HEK293 (cell line): Measurements from ENCODE around the gene AGMO.

Experiments
- CTCF ChIA-PET: fragments of 350-600 bp; formaldehyde crosslinking; extraction: SDS; loops from one replicate; lab custom pipeline; 2021; ENCODE audit warnings: antibody characterized with exemption; lab: Yijun Ruan, JAX
- POLR2A ChIA-PET: fragments of 300-600 bp; formaldehyde crosslinking; extraction: SDS; loops from one replicate; lab custom pipeline; 2020; ENCODE audit warnings: antibody characterized with exemption, inconsistent platforms; lab: Yijun Ruan, JAX
- H3K27ac ChIP-seq: fragments of 200-500 bp; sonication (Bioruptor generic); 2 replicates; pipeline ENCODE4 v1.5.1; 2014; ENCODE audit warnings: low read depth, low read length, control low read depth, inconsistent platforms; ENCODE audit errors: extremely low read depth
- H3K36me3 ChIP-seq, 2 experiments: fragments of 200-500 bp in 1 of 2; sonication (Bioruptor generic) in 1 of 2; 1 replicate in 1 of 2; 2 replicates in 1 of 2; pipeline ENCODE4 v1.5.1; 2014 to 2017; ENCODE audit warnings: inconsistent platforms in 2 of 2, low read length in 2 of 2; ENCODE audit not compliant: control insufficient read depth in 2 of 2, insufficient read depth in 1 of 2
- H3K4me1 ChIP-seq: fragments of 200-500 bp; sonication (Bioruptor generic); 2 replicates; pipeline ENCODE4 v1.5.1; 2014; ENCODE audit warnings: mild to moderate bottlenecking, low read length, inconsistent platforms; ENCODE audit not compliant: control insufficient read depth, insufficient read depth
- H3K4me3 ChIP-seq: 2 replicates; pipeline ENCODE4 v1.5.1; 2011; ENCODE audit warnings: low read depth, mild to moderate bottlenecking, control low read depth, low read length, moderate library complexity
- H3K9me3 ChIP-seq: fragments of 200-500 bp; sonication (Bioruptor generic); 2 replicates; pipeline ENCODE4 v1.5.1; 2014; ENCODE audit warnings: low read depth, low read length, inconsistent platforms; ENCODE audit not compliant: control insufficient read depth, insufficient read depth
- BCL11B ChIP-seq: fragments of 450-650 bp; formaldehyde crosslinking; IDR thresholded peaks from 2 replicates; pipeline ENCODE4 v1.5.1; 2016; ENCODE audit warnings: low read depth, missing biosample characterization, missing genetic modification characterization
- HOXD13 ChIP-seq: sonication (generic); formaldehyde crosslinking; IDR thresholded peaks from 2 replicates; pipeline ENCODE4 v1.8.0; 2022; ENCODE audit warnings: missing genetic modification reagents, borderline replicate concordance
- REPIN1 ChIP-seq: fragments of 450-650 bp; formaldehyde crosslinking; IDR thresholded peaks from 2 replicates; pipeline ENCODE4 v1.5.1; 2017; ENCODE audit warnings: missing biosample characterization, missing genetic modification characterization, low read depth
- ZFP3 ChIP-seq: fragments of 450-650 bp; formaldehyde crosslinking; IDR thresholded peaks from 2 replicates; pipeline ENCODE4 v1.5.1; 2016; ENCODE audit warnings: low read depth, missing biosample characterization, missing genetic modification characterization
- ZNF146 ChIP-seq: fragments of 450-650 bp; formaldehyde crosslinking; IDR thresholded peaks from 2 replicates; pipeline ENCODE4 v1.5.1; 2016; ENCODE audit warnings: missing biosample characterization, missing genetic modification characterization
- ZNF221 ChIP-seq: fragments of 450-650 bp; formaldehyde crosslinking; IDR thresholded peaks from 2 replicates; pipeline ENCODE4 v1.5.1; 2017; ENCODE audit warnings: missing biosample characterization, missing genetic modification characterization, borderline replicate concordance
- ZNF266 ChIP-seq: fragments of 450-650 bp; formaldehyde crosslinking; IDR thresholded peaks from 2 replicates; pipeline ENCODE4 v1.5.1; 2016; ENCODE audit warnings: missing biosample characterization, missing genetic modification characterization, low read depth
- ZNF324 ChIP-seq: fragments of 450-650 bp; formaldehyde crosslinking; IDR thresholded peaks from 2 replicates; pipeline ENCODE4 v1.5.1; 2016; ENCODE audit warnings: missing biosample characterization, missing genetic modification characterization
- ZNF548 ChIP-seq: fragments of 450-650 bp; formaldehyde crosslinking; IDR thresholded peaks from 2 replicates; pipeline ENCODE4 v1.5.1; 2016; ENCODE audit warnings: missing biosample characterization, missing genetic modification characterization
- ZNF785 ChIP-seq: fragments of 450-650 bp; formaldehyde crosslinking; IDR thresholded peaks from 2 replicates; pipeline ENCODE4 v1.5.1; 2016; ENCODE audit warnings: missing biosample characterization, missing genetic modification characterization
- TF ChIP-seq, protein P1 (sequence below): fragments of 450-650 bp; formaldehyde crosslinking; IDR thresholded peaks from 2 replicates; pipeline ENCODE4 v1.5.1; 2016; ENCODE audit warnings: missing biosample characterization, missing genetic modification characterization, borderline replicate concordance
- TF ChIP-seq, protein P2 (sequence below): fragments of 450-650 bp; formaldehyde crosslinking; IDR thresholded peaks from 2 replicates; pipeline ENCODE4 v1.5.1; 2016; ENCODE audit warnings: missing biosample characterization, missing genetic modification characterization
- TF ChIP-seq, protein P3 (sequence below): fragments of 450-650 bp; formaldehyde crosslinking; IDR thresholded peaks from 2 replicates; pipeline ENCODE4 v1.5.1; 2016; ENCODE audit warnings: missing biosample characterization, missing genetic modification characterization, borderline replicate concordance

The AGMO gene

DNA sequence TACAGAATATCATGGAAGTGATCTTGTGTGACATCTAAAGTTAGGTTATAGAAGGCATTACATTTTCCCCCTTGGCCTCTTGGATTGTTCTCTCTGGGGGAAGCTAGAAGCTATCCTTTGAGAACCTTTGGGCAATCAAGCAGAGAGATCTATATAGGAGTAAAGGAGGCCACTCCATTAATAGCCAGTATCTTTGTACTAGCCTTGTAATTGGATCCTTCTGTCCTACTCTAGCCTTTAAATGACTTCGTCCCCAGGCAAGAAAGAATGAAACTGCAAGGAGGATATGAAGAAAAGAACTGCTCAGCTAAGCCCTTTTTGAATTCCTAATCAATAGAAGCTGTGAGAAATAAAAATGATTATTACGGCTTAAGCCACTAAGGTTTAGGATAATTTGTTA, 230.9 kb downstream of the AGMO start (continued):
- TF ChIP-seq, protein P1, sequence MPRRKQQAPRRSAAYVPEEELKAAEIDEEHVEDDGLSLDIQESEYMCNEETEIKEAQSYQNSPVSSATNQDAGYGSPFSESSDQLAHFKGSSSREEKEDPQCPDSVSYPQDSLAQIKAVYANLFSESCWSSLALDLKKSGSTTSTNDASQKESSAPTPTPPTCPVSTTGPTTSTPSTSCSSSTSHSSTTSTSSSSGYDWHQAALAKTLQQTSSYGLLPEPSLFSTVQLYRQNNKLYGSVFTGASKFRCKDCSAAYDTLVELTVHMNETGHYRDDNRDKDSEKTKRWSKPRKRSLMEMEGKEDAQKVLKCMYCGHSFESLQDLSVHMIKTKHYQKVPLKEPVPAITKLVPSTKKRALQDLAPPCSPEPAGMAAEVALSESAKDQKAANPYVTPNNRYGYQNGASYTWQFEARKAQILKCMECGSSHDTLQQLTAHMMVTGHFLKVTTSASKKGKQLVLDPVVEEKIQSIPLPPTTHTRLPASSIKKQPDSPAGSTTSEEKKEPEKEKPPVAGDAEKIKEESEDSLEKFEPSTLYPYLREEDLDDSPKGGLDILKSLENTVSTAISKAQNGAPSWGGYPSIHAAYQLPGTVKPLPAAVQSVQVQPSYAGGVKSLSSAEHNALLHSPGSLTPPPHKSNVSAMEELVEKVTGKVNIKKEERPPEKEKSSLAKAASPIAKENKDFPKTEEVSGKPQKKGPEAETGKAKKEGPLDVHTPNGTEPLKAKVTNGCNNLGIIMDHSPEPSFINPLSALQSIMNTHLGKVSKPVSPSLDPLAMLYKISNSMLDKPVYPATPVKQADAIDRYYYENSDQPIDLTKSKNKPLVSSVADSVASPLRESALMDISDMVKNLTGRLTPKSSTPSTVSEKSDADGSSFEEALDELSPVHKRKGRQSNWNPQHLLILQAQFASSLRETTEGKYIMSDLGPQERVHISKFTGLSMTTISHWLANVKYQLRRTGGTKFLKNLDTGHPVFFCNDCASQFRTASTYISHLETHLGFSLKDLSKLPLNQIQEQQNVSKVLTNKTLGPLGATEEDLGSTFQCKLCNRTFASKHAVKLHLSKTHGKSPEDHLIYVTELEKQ (tag by site-specific recombination): no peak
- no peak for TF ChIP-seq ZFP3

DNA sequence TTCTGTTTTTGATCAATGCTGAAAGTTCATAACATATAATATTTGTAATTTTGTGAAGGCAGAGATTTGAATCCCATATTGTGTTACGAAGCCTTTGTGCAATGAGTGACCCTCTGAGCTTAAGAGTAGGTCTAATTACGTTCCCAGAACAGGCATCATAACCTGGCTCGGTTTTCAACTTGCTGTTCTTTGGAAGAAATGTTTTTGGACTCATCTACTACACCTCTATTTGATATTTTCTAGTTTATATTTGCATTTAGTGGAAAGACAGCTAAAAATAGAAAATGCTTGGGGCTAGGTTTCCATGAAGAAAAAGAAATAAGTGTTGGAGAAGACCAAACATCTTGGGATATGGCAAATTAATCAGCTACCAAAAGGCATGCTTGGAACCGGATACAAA, 234.8 kb downstream of the AGMO start:
- Histone ChIP-seq H3K4me3 (no peak overlapping the region), H3K27ac (no peak overlapping the region), H3K36me3 (no peaks in the 10 kb centered on the region), H3K4me1 (no peaks in the 10 kb centered on the region), H3K9me3 (no peaks in the 10 kb centered on the region)
- TF ChIP-seq ZNF221 (tag by site-specific recombination) (no peak), BCL11B (no peak), ZNF785 (tag by site-specific recombination) (no peak), ZNF266 (no peak), ZNF146 (tag by site-specific recombination) (no peak), ZNF324 (tag by site-specific recombination) (no peak), HOXD13 (CRISPR knock-in tag) (no peak), REPIN1 (tag by site-specific recombination) (no peak), ZNF548 (tag by site-specific recombination) (no peak)
- TF ChIP-seq, protein P2, sequence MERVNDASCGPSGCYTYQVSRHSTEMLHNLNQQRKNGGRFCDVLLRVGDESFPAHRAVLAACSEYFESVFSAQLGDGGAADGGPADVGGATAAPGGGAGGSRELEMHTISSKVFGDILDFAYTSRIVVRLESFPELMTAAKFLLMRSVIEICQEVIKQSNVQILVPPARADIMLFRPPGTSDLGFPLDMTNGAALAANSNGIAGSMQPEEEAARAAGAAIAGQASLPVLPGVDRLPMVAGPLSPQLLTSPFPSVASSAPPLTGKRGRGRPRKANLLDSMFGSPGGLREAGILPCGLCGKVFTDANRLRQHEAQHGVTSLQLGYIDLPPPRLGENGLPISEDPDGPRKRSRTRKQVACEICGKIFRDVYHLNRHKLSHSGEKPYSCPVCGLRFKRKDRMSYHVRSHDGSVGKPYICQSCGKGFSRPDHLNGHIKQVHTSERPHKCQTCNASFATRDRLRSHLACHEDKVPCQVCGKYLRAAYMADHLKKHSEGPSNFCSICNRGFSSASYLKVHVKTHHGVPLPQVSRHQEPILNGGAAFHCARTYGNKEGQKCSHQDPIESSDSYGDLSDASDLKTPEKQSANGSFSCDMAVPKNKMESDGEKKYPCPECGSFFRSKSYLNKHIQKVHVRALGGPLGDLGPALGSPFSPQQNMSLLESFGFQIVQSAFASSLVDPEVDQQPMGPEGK (tag by site-specific recombination): no peak
- TF ChIP-seq, protein P3, sequence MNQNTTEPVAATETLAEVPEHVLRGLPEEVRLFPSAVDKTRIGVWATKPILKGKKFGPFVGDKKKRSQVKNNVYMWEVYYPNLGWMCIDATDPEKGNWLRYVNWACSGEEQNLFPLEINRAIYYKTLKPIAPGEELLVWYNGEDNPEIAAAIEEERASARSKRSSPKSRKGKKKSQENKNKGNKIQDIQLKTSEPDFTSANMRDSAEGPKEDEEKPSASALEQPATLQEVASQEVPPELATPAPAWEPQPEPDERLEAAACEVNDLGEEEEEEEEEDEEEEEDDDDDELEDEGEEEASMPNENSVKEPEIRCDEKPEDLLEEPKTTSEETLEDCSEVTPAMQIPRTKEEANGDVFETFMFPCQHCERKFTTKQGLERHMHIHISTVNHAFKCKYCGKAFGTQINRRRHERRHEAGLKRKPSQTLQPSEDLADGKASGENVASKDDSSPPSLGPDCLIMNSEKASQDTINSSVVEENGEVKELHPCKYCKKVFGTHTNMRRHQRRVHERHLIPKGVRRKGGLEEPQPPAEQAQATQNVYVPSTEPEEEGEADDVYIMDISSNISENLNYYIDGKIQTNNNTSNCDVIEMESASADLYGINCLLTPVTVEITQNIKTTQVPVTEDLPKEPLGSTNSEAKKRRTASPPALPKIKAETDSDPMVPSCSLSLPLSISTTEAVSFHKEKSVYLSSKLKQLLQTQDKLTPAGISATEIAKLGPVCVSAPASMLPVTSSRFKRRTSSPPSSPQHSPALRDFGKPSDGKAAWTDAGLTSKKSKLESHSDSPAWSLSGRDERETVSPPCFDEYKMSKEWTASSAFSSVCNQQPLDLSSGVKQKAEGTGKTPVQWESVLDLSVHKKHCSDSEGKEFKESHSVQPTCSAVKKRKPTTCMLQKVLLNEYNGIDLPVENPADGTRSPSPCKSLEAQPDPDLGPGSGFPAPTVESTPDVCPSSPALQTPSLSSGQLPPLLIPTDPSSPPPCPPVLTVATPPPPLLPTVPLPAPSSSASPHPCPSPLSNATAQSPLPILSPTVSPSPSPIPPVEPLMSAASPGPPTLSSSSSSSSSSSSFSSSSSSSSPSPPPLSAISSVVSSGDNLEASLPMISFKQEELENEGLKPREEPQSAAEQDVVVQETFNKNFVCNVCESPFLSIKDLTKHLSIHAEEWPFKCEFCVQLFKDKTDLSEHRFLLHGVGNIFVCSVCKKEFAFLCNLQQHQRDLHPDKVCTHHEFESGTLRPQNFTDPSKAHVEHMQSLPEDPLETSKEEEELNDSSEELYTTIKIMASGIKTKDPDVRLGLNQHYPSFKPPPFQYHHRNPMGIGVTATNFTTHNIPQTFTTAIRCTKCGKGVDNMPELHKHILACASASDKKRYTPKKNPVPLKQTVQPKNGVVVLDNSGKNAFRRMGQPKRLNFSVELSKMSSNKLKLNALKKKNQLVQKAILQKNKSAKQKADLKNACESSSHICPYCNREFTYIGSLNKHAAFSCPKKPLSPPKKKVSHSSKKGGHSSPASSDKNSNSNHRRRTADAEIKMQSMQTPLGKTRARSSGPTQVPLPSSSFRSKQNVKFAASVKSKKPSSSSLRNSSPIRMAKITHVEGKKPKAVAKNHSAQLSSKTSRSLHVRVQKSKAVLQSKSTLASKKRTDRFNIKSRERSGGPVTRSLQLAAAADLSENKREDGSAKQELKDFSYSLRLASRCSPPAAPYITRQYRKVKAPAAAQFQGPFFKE (tag by site-specific recombination): no peak
- CTCF ChIA-PET: interaction anchor here (0.6 to 1.8 kb wide), 10 partner anchors 24 to 745 kb away, joined by 3 to 7 read pairs (median 4); no protein-coding TSS in a partner anchor
- POLR2A ChIA-PET: no interaction called here
